Measurements from ENCODE around the gene SCARB2. TPM values are rescaled to one million over a fixed set of nuclear protein-coding genes. Genes with fewer than 3 reads are reported as not detected.

Gene SCARB2
- total RNA-seq, 1 experiment from 2014 or later = 37.6 TPM

- H3F3A ChIP-seq (ENCODE audit: insufficient read depth, low read depth) = no peaks in the 10 kb centered on the region
- no peak overlapping the region for H3K4me3 ChIP-seq
- H3K9me2 ChIP-seq (ENCODE audit: insufficient read depth) = no peaks in the 10 kb centered on the region
- no peaks in the 10 kb centered on the region for H3K4me1 ChIP-seq (replicated peaks; ENCODE audit: insufficient read depth)
- DNase-seq = no peak
- H4K20me1 ChIP-seq (ENCODE audit: insufficient read depth) = no peaks in the 10 kb centered on the region
- H3K79me2 ChIP-seq (ENCODE audit: low read depth) = 0 out of 2 replicates have a peak, but pooled peaks cover 2% of the 10 kb centered on the region
- intact Hi-C loops (cut with micrococcal nuclease; ENCODE audit: unreplicated experiment) = no loop called here
- ChIA-PET POLR2A (ENCODE audit: unreplicated experiment) (no interaction called here), CTCF (no interaction called here)
- no peaks in the 10 kb centered on the region for H3K27me3 ChIP-seq (ENCODE audit: insufficient read depth, low read depth)
- H3K4me2 ChIP-seq = no peak overlapping the region
- peaks cover 2% of the 10 kb centered on the region; the same call in 1 of the 2 replicates for H3K36me3 ChIP-seq (ENCODE audit: low read depth)
- no peaks in the 10 kb centered on the region for H3K9me3 ChIP-seq (ENCODE audit: insufficient read depth, low read depth)
- H3K27ac ChIP-seq = no peak overlapping the region
- TF ChIP-seq EZH2 (IDR thresholded peaks at IDR 0.05; ENCODE audit: low read depth) = no peak
- no peak for TF ChIP-seq CTCF (conservative IDR thresholded peaks at IDR 0.05)
- no TSS peak for BruUV-seq (replicated peaks)
- no peak overlapping the region for H2AFZ ChIP-seq
Observed at GRCh38 chr4:76187152-76187551, 26.5 kb downstream of the SCARB2 start.

GRCh38 chr4:76182463-76182862, 31.2 kb downstream of the SCARB2 start:
- H3K27me3 ChIP-seq (ENCODE audit: insufficient read depth, low read depth) = no peaks in the 10 kb centered on the region
- ChIA-PET CTCF (no interaction called here), POLR2A (ENCODE audit: unreplicated experiment) (no interaction called here)
- no peaks in the 10 kb centered on the region for H4K20me1 ChIP-seq (ENCODE audit: insufficient read depth)
- no peaks in the 10 kb centered on the region for H3K36me3 ChIP-seq (ENCODE audit: low read depth)
- BruUV-seq (replicated peaks) = no TSS peak
- intact Hi-C loops (cut with micrococcal nuclease; ENCODE audit: unreplicated experiment) = loop anchor here (5.0 kb wide), 1 partner anchor 125 kb away; the partner anchor contains the start of gene STBD1
- no peak overlapping the region for H3K4me3 ChIP-seq
- H3F3A ChIP-seq (ENCODE audit: insufficient read depth, low read depth) = no peaks in the 10 kb centered on the region
- H2AFZ ChIP-seq = no peak overlapping the region
- 0 out of 2 replicates have a peak, but pooled peaks cover 2% of the 10 kb centered on the region for H3K79me2 ChIP-seq (ENCODE audit: low read depth)
- no peak overlapping the region for H3K4me2 ChIP-seq
- no peaks in the 10 kb centered on the region for H3K9me3 ChIP-seq (ENCODE audit: insufficient read depth, low read depth)
- H3K9me2 ChIP-seq (ENCODE audit: insufficient read depth) = no peaks in the 10 kb centered on the region
- no peak for DNase-seq
- H3K4me1 ChIP-seq (replicated peaks; ENCODE audit: insufficient read depth) = no peaks in the 10 kb centered on the region
- TF ChIP-seq CTCF (conservative IDR thresholded peaks at IDR 0.05) (no peak), EZH2 (IDR thresholded peaks at IDR 0.05; ENCODE audit: low read depth) (no peak)
- no peak overlapping the region for H3K27ac ChIP-seq

GRCh38 chr4:76179398-76180318, 34.0 kb downstream of the SCARB2 start:
- no peak overlapping the region for H3K4me3 ChIP-seq
- no peak overlapping the region for H2AFZ ChIP-seq
- H4K20me1 ChIP-seq (ENCODE audit: insufficient read depth) = no peaks in the 10 kb centered on the region
- no peaks in the 10 kb centered on the region for H3K9me3 ChIP-seq (ENCODE audit: insufficient read depth, low read depth)
- H3F3A ChIP-seq (ENCODE audit: insufficient read depth, low read depth) = no peaks in the 10 kb centered on the region
- BruUV-seq (replicated peaks) = no TSS peak
- ChIA-PET POLR2A (ENCODE audit: unreplicated experiment) (no interaction called here), CTCF (interaction anchor here (0.6 to 2.6 kb wide), 4 partner anchors 72 to 198 kb away, joined by 3 to 23 read pairs (median 3); partner anchors contain the start of gene FAM47E)
- H3K4me1 ChIP-seq (replicated peaks; ENCODE audit: insufficient read depth) = no peaks in the 10 kb centered on the region
- no peak overlapping the region for H3K27ac ChIP-seq
- DNase-seq = peak in 1 of 2 experiments; percentile 64
- TF ChIP-seq CTCF (conservative IDR thresholded peaks at IDR 0.05) = peak; percentile 87
- TF ChIP-seq EZH2 (IDR thresholded peaks at IDR 0.05; ENCODE audit: low read depth) = no peak
- no peaks in the 10 kb centered on the region for H3K9me2 ChIP-seq (ENCODE audit: insufficient read depth)
- no peaks in the 10 kb centered on the region for H3K27me3 ChIP-seq (ENCODE audit: insufficient read depth, low read depth)
- intact Hi-C loops (cut with micrococcal nuclease; ENCODE audit: unreplicated experiment) = loop anchor here (1.0 to 5.0 kb wide), 4 partner anchors 72 to 328 kb away; partner anchors contain the start of genes FAM47E and STBD1
- H3K4me2 ChIP-seq = no peak overlapping the region
- peaks cover 11% of the 10 kb centered on the region; the same call in 1 of the 2 replicates for H3K36me3 ChIP-seq (ENCODE audit: low read depth)
- H3K79me2 ChIP-seq (ENCODE audit: low read depth) = no peaks in the 10 kb centered on the region

All from PC-9 (cell line).